Measurements from ENCODE around the gene PRXL2B. TPM values are rescaled to one million over a fixed set of nuclear protein-coding genes. Genes with fewer than 3 reads are reported as not detected.
A peak's percentile ranks its signal among the peaks of the same experiment; 100 is the strongest.

The PRXL2B gene
- total RNA-seq, 1 experiment from 2014 or later = 32.2 TPM

- ATAC-seq = peak; percentile 16; the same call in 1 of the 2 replicates
- H3K36me3 ChIP-seq (ENCODE audit: control insufficient read depth in 1 of 2, insufficient read depth in 2 of 2, low read length in 2 of 2) = no peaks in the 10 kb centered on the region
- H3K79me2 ChIP-seq (ENCODE audit: insufficient read depth, low read length) = no peaks in the 10 kb centered on the region; the same call in 1 of the 2 replicates
- no peak for DNase-seq (ENCODE audit: low read depth, low spot score)
- no peak overlapping the region for H2AFZ ChIP-seq (ENCODE audit: low read depth, low read length, poor library complexity, severe bottlenecking)
- no peaks in the 10 kb centered on the region for H3K9me2 ChIP-seq (ENCODE audit: insufficient read depth)
- no peaks in the 10 kb centered on the region for H3K27me3 ChIP-seq (ENCODE audit: insufficient read depth, low read length)
- no peaks in the 10 kb centered on the region for H3K9me3 ChIP-seq (ENCODE audit: control insufficient read depth in 1 of 2, insufficient read depth in 1 of 2, low read depth in 1 of 2, low read length in 2 of 2)
- TSS peak; percentile 75 for BruUV-seq (replicated peaks)
- POLR2A ChIA-PET = interaction anchor here (1.3 to 1.7 kb wide), 2 partner anchors 29 to 173 kb away, joined by 4 read pairs; partner anchors contain the start of gene PEX10
- peaks cover 4 to 31% of the 10 kb centered on the region in 2 experiments; a peak in 3 of 4 replicates for H3K4me1 ChIP-seq (ENCODE audit: control insufficient read depth in 1 of 2, insufficient read depth in 2 of 2, low read length in 2 of 2)
- peak overlapping the region; percentile 96 for H3K4me2 ChIP-seq (ENCODE audit: low read length)
- CTCF ChIA-PET = no interaction called here
- RAD21 ChIA-PET (ENCODE audit: low non-redundant PET in 1 of 2, low total read pairs in 2 of 2, uncharacterized antibody in 2 of 2, unreplicated experiment in 2 of 2) = interaction anchor here (0.7 to 1.1 kb wide), 4 partner anchors 26 to 391 kb away, joined by 3 to 5 read pairs (median 4); partner anchors contain the start of gene FAAP20 (in 1 of the 2)
- TF ChIP-seq EZH2 (IDR thresholded peaks at IDR 0.05) (no peak), POLR2AphosphoS5 (IDR thresholded peaks at IDR 0.05; ENCODE audit: low read depth, low read length) (peak; percentile 59), SP1 (IDR thresholded peaks at IDR 0.05; ENCODE audit: low read depth) (no peak), CBX3 (IDR thresholded peaks at IDR 0.05; ENCODE audit: low read depth) (no peak)
- TF ChIP-seq, protein P1, sequence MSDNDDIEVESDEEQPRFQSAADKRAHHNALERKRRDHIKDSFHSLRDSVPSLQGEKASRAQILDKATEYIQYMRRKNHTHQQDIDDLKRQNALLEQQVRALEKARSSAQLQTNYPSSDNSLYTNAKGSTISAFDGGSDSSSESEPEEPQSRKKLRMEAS (IDR thresholded peaks at IDR 0.05) = no peak
- H3K27ac ChIP-seq (ENCODE audit: low read depth, low read length) = peak overlapping the region; percentile 81
- peak overlapping the region; percentile 75 to 90 for H3K4me3 ChIP-seq (replicated peaks in 1 of 2; ENCODE audit: low read depth in 1 of 2, low read length in 2 of 2)
- intact Hi-C loops (cut with micrococcal nuclease) = loop anchor here (1.0 to 10.0 kb wide), 3 partner anchors 25 to 1019 kb away; no protein-coding TSS in a partner anchor
- H3K9ac ChIP-seq (ENCODE audit: low read length) = peak overlapping the region; percentile 86
- H4K20me1 ChIP-seq (ENCODE audit: insufficient read depth) = no peaks in the 10 kb centered on the region
Observed at GRCh38 chr1:2585318-2586092, 1.1 kb upstream of the PRXL2B start.

GRCh38 chr1:2587071-2587859 is 688 bp downstream of the PRXL2B start:
- Histone ChIP-seq H3K9me3 (ENCODE audit: control insufficient read depth in 1 of 2, insufficient read depth in 1 of 2, low read depth in 1 of 2, low read length in 2 of 2) (no peaks in the 10 kb centered on the region), H3K27ac (ENCODE audit: low read depth, low read length) (peak overlapping the region; percentile 81), H3K4me3 (replicated peaks in 1 of 2; ENCODE audit: low read depth in 1 of 2, low read length in 2 of 2) (peak overlapping the region; percentile 75 to 90), H3K4me1 (ENCODE audit: control insufficient read depth in 1 of 2, insufficient read depth in 2 of 2, low read length in 2 of 2) (peaks cover 4 to 31% of the 10 kb centered on the region in 2 experiments; a peak in 3 of 4 replicates), H3K9me2 (ENCODE audit: insufficient read depth) (no peaks in the 10 kb centered on the region), H2AFZ (ENCODE audit: low read depth, low read length, poor library complexity, severe bottlenecking) (no peak overlapping the region), H3K79me2 (ENCODE audit: insufficient read depth, low read length) (no peaks in the 10 kb centered on the region; the same call in 1 of the 2 replicates), H3K4me2 (ENCODE audit: low read length) (peak overlapping the region; percentile 96), H4K20me1 (ENCODE audit: insufficient read depth) (no peaks in the 10 kb centered on the region), H3K36me3 (ENCODE audit: control insufficient read depth in 1 of 2, insufficient read depth in 2 of 2, low read length in 2 of 2) (no peaks in the 10 kb centered on the region), H3K27me3 (ENCODE audit: insufficient read depth, low read length) (no peaks in the 10 kb centered on the region), H3K9ac (ENCODE audit: low read length) (peak overlapping the region; percentile 86)
- peak; percentile 3 for ATAC-seq
- ChIA-PET POLR2A (interaction anchor here (0.9 kb wide), 1 partner anchor 42 kb away, joined by 3 read pairs; no protein-coding TSS in a partner anchor), CTCF (interaction anchor here (1.4 kb wide), 1 partner anchor 41 kb away, joined by 4 read pairs; no protein-coding TSS in a partner anchor), RAD21 (ENCODE audit: low non-redundant PET in 1 of 2, low total read pairs in 2 of 2, uncharacterized antibody in 2 of 2, unreplicated experiment in 2 of 2) (interaction anchor here in 1 of 2 experiments (0.5 kb wide), 1 partner anchor 26 kb away, joined by 3 read pairs; no protein-coding TSS in a partner anchor)
- intact Hi-C loops (cut with micrococcal nuclease) = loop anchor here (2.0 to 10.0 kb wide), 2 partner anchors 56 to 1018 kb away; no protein-coding TSS in a partner anchor
- DNase-seq (ENCODE audit: low read depth, low spot score) = no peak
- TF ChIP-seq ELF1 (IDR thresholded peaks at IDR 0.05; ENCODE audit: borderline replicate concordance, low read depth) = no peak
- TF ChIP-seq ZNF274 (IDR thresholded peaks at IDR 0.05; ENCODE audit: low read depth, low read length) = no peak
- TF ChIP-seq CBX3 (IDR thresholded peaks at IDR 0.05; ENCODE audit: low read depth) = no peak
- TF ChIP-seq ZFX (IDR thresholded peaks at IDR 0.05) = peak; percentile 44; the same call in 1 of the 2 replicates
- no peak for TF ChIP-seq CTCF (IDR thresholded peaks at IDR 0.05 in 2 of 3, conservative IDR thresholded peaks at IDR 0.05 in 1 of 3; ENCODE audit: borderline replicate concordance in 1 of 3, insufficient read depth in 1 of 3, low read depth in 2 of 3, low read length in 2 of 3)
- no peak for TF ChIP-seq EZH2 (IDR thresholded peaks at IDR 0.05)
- no TSS peak for BruUV-seq (replicated peaks)

All from HCT116 (cell line).